Fibroblast of skin of right biceps (primary cell): ENCODE data around the gene MRFAP1.
A peak's percentile ranks its signal among the peaks of the same experiment; 100 is the strongest.
"Not testable (repeated sequence)": the region's sequence is repeated elsewhere in the genome, so short reads cannot be mapped to it uniquely, and the experiment has no call there.

ENCODE experiments used
- DNase-seq: peaks from one replicate; pipeline ENCODE4 v3.0.0-alpha.2; 2013

The MRFAP1 gene

GRCh38 chr4:6672541-6673190 lies 32.2 kb downstream of the MRFAP1 start:
- not testable (repeated sequence) for DNase-seq

GRCh38 chr4:6673191-6673659 lies 32.7 kb downstream of the MRFAP1 start:
- peak; percentile 49 for DNase-seq

GRCh38 chr4:6673660-6674499 lies 33.4 kb downstream of the MRFAP1 start:
- DNase-seq = peak; percentile 96

GRCh38 chr4:6674500-6675149 lies 34.1 kb downstream of the MRFAP1 start:
- peak; percentile 39 for DNase-seq

- DNase-seq = no peak
Observed at GRCh38 chr4:6676722-6677558, 36.5 kb downstream of the MRFAP1 start.

GRCh38 chr4:6680372-6681034 lies 40.0 kb downstream of the MRFAP1 start:
- DNase-seq = no peak

- DNase-seq = no peak
Observed at GRCh38 chr4:6681191-6681590, 40.7 kb downstream of the MRFAP1 start.

GRCh38 chr4:6682862-6683590 lies 42.5 kb downstream of the MRFAP1 start:
- DNase-seq = no peak

GRCh38 chr4:6684656-6685055 lies 44.2 kb downstream of the MRFAP1 start:
- no peak for DNase-seq

GRCh38 chr4:6686104-6686787 lies 45.8 kb downstream of the MRFAP1 start:
- no peak for DNase-seq

GRCh38 chr4:6687947-6688878 lies 47.7 kb downstream of the MRFAP1 start:
- DNase-seq = no peak

GRCh38 chr4:6688879-6689505 lies 48.5 kb downstream of the MRFAP1 start:
- peak; percentile 97 for DNase-seq

- DNase-seq = no peak
Observed at GRCh38 chr4:6689506-6689960, 49.0 kb downstream of the MRFAP1 start.
